Cardiac atrium fibroblast (primary cell): Measurements from ENCODE around the gene NRDE2. TPM values are rescaled to one million over a fixed set of nuclear protein-coding genes. Genes with fewer than 3 reads are reported as not detected.

Experiments
- total RNA-seq: library from RNA; depleted of rRNA; stranded (reverse); fragments of >200 nt; gene quantifications from 2 replicates; pipeline ENCODE4 v1.2.3, GENCODE V29; 2015

NRDE2 gene, protein sequence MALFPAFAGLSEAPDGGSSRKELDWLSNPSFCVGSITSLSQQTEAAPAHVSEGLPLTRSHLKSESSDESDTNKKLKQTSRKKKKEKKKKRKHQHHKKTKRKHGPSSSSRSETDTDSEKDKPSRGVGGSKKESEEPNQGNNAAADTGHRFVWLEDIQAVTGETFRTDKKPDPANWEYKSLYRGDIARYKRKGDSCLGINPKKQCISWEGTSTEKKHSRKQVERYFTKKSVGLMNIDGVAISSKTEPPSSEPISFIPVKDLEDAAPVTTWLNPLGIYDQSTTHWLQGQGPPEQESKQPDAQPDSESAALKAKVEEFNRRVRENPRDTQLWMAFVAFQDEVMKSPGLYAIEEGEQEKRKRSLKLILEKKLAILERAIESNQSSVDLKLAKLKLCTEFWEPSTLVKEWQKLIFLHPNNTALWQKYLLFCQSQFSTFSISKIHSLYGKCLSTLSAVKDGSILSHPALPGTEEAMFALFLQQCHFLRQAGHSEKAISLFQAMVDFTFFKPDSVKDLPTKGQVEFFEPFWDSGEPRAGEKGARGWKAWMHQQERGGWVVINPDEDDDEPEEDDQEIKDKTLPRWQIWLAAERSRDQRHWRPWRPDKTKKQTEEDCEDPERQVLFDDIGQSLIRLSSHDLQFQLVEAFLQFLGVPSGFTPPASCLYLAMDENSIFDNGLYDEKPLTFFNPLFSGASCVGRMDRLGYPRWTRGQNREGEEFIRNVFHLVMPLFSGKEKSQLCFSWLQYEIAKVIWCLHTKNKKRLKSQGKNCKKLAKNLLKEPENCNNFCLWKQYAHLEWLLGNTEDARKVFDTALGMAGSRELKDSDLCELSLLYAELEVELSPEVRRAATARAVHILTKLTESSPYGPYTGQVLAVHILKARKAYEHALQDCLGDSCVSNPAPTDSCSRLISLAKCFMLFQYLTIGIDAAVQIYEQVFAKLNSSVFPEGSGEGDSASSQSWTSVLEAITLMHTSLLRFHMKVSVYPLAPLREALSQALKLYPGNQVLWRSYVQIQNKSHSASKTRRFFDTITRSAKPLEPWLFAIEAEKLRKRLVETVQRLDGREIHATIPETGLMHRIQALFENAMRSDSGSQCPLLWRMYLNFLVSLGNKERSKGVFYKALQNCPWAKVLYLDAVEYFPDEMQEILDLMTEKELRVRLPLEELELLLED
- total RNA-seq: 5.1 and 6.0 TPM in 2 replicates

GRCh38 chr14:90331497-90332270 lies at the start of gene NRDE2:
Gene NRDE2 (minus strand): TSS chr14:90331941. CDS start chr14:90331904, 37 bp downstream.

GRCh38 chr14:90256354-90257131 lies 75.2 kb downstream of the NRDE2 start, which contains the start of gene PSMC1:
Gene PSMC1 (plus strand): TSS chr14:90256553. CDS start chr14:90256598, 45 bp downstream.

Other genes with a start within 250 kb of the NRDE2 start
- 123 TPM in 2 replicates for gene PSMC1, start 75.4 kb downstream of the NRDE2 start, total RNA-seq
- 230 and 268 TPM in 2 replicates for gene CALM1, start 65.1 kb upstream of the NRDE2 start, total RNA-seq